IMR-90 (cell line): ENCODE results near the gene SOX5. TPM values are rescaled to one million over a fixed set of nuclear protein-coding genes. Genes with fewer than 3 reads are reported as not detected.

ENCODE experiments used
- ATAC-seq: fragments of 200-7000 bp; cut with Tn5 transposase; 2 replicates; pipeline ENCODE4 v1.9.1; 2020; ENCODE audit warnings: low read depth, mild to moderate bottlenecking, moderate library complexity
- BruUV-seq: library from RNA; stranded (reverse); fragments of 400-500 nt; replicated peaks from 2 replicates; lab custom pipeline; 2021; lab: Mats Ljungman, UMichigan
- CTCF ChIA-PET: fragments of 300-600 bp; formaldehyde crosslinking; extraction: SDS; loops from one replicate; lab custom pipeline; 2021; ENCODE audit warnings: antibody characterized with exemption; lab: Yijun Ruan, JAX
- POLR2A ChIA-PET: fragments of 300-600 bp; sonication (Branson Sonifier 250); formaldehyde crosslinking; loops from one replicate; lab custom pipeline; 2022; ENCODE audit warnings: antibody characterized with exemption; ENCODE audit not compliant: unreplicated experiment; lab: Charles Lee
- DNase-seq: peaks from one replicate; pipeline ENCODE4 v3.0.0; 2013
- H2AFZ ChIP-seq: replicated peaks from 2 replicates; pipeline ENCODE3; 2013; ENCODE audit warnings: low read length, mild to moderate bottlenecking; ENCODE audit not compliant: poor library complexity
- H2AK5ac ChIP-seq: 2 replicates; pipeline ENCODE4 v1.6.1; 2013; ENCODE audit warnings: low read depth, low read length, inconsistent platforms
- H2AK9ac ChIP-seq: replicated peaks from 2 replicates; pipeline ENCODE3; 2013; ENCODE audit warnings: mild to moderate bottlenecking, low read depth, low read length, moderate library complexity; ENCODE audit not compliant: poor library complexity
- H2BK120ac ChIP-seq: 2 replicates; pipeline ENCODE4 v1.6.1; 2013; ENCODE audit warnings: low read depth, low read length, inconsistent platforms
- H2BK15ac ChIP-seq: 3 replicates; pipeline ENCODE4 v1.6.1; 2013; ENCODE audit warnings: low read depth, low read length, inconsistent platforms
- H2BK20ac ChIP-seq: 2 replicates; pipeline ENCODE4 v1.6.1; 2013; ENCODE audit warnings: low read depth, mild to moderate bottlenecking, inconsistent platforms, low read length, moderate library complexity
- H2BK5ac ChIP-seq: 2 replicates; pipeline ENCODE4 v1.6.1; 2013; ENCODE audit warnings: mild to moderate bottlenecking, low read depth, low read length, inconsistent platforms; ENCODE audit not compliant: poor library complexity, severe bottlenecking
- H3K14ac ChIP-seq: replicated peaks from 2 replicates; pipeline ENCODE4 v1.6.1; 2013; ENCODE audit warnings: low read depth, low read length, inconsistent platforms
- H3K18ac ChIP-seq: 2 replicates; pipeline ENCODE4 v1.6.1; 2013; ENCODE audit warnings: low read depth, low read length, control low read depth
- H3K23ac ChIP-seq: 2 replicates; pipeline ENCODE4 v1.6.1; 2013; ENCODE audit warnings: low read depth, low read length, inconsistent platforms
- H3K27ac ChIP-seq: 2 replicates; pipeline ENCODE4 v1.5.1; 2013; ENCODE audit warnings: mild to moderate bottlenecking, control low read depth, low read length; ENCODE audit not compliant: insufficient read depth
- H3K27me3 ChIP-seq: 2 replicates; pipeline ENCODE4 v1.6.1; 2013; ENCODE audit warnings: low read length; ENCODE audit not compliant: control insufficient read depth, insufficient read depth
- H3K36me3 ChIP-seq: 2 replicates; pipeline ENCODE4 v1.6.1; 2013; ENCODE audit warnings: low read length, mixed read lengths; ENCODE audit not compliant: control insufficient read depth, insufficient read depth
- H3K4ac ChIP-seq: 2 replicates; pipeline ENCODE4 v1.6.1; 2013; ENCODE audit warnings: low read depth, low read length, inconsistent platforms
- H3K4me1 ChIP-seq: 2 replicates; pipeline ENCODE4 v1.6.1; 2013; ENCODE audit warnings: low read length, mixed read lengths; ENCODE audit not compliant: control insufficient read depth, insufficient read depth
- H3K4me2 ChIP-seq: 2 replicates; pipeline ENCODE4 v1.6.1; 2013; ENCODE audit warnings: low read depth, mild to moderate bottlenecking, control low read depth, low read length, moderate library complexity
- H3K4me3 ChIP-seq: 2 replicates; pipeline ENCODE4 v1.5.1; 2013; ENCODE audit warnings: low read depth, mild to moderate bottlenecking, control low read depth, low read length, moderate library complexity; ENCODE audit not compliant: insufficient read depth
- H3K56ac ChIP-seq: 2 replicates; pipeline ENCODE4 v1.6.1; 2013; ENCODE audit warnings: low read length, inconsistent platforms; ENCODE audit not compliant: insufficient read depth; ENCODE audit errors: extremely low read depth
- H3K79me1 ChIP-seq, 2 experiments: 2 replicates each; pipeline ENCODE4 v1.6.1; 2013; ENCODE audit warnings: low read length in 2 of 2, inconsistent platforms in 1 of 2, low read depth in 1 of 2
- H3K9ac ChIP-seq: 2 replicates; pipeline ENCODE4 v1.6.1; 2013; ENCODE audit warnings: low read depth, low read length, control low read depth
- H3K9me1 ChIP-seq: 2 replicates; pipeline ENCODE4 v1.6.1; 2013; ENCODE audit warnings: low read length, inconsistent platforms; ENCODE audit not compliant: insufficient read depth
- H3K9me3 ChIP-seq: 2 replicates; pipeline ENCODE4 v1.6.1; 2013; ENCODE audit warnings: low read length; ENCODE audit not compliant: control insufficient read depth, insufficient read depth
- H4K20me1 ChIP-seq: 2 replicates; pipeline ENCODE4 v1.6.1; 2013; ENCODE audit warnings: low read length, inconsistent platforms; ENCODE audit not compliant: insufficient read depth
- H4K5ac ChIP-seq: 2 replicates; pipeline ENCODE4 v1.6.1; 2013; ENCODE audit warnings: mild to moderate bottlenecking, low read depth, low read length, control low read depth
- H4K8ac ChIP-seq, 2 experiments: 2 replicates each; pipeline ENCODE4 v1.6.1; 2013; ENCODE audit warnings: low read depth in 2 of 2, low read length in 2 of 2, control low read depth in 1 of 2, inconsistent platforms in 1 of 2
- H4K91ac ChIP-seq: 2 replicates; pipeline ENCODE4 v1.6.1; 2013; ENCODE audit warnings: low read depth, low read length, inconsistent platforms; ENCODE audit not compliant: insufficient read depth
- BHLHE40 ChIP-seq: fragments of 150-350 bp; IDR thresholded peaks from 2 replicates; pipeline ENCODE4 v1.6.1; 2016; ENCODE audit warnings: mild to moderate bottlenecking, low read depth, low read length
- ELK1 ChIP-seq: fragments of 150-350 bp; IDR thresholded peaks from 2 replicates; pipeline ENCODE4 v1.6.1; 2016; ENCODE audit warnings: low read depth, mild to moderate bottlenecking, low read length, moderate library complexity, borderline replicate concordance
- FOS ChIP-seq: fragments of 150-350 bp; IDR thresholded peaks from 2 replicates; pipeline ENCODE4 v1.6.1; 2016; ENCODE audit warnings: low read depth, low read length
- MAZ ChIP-seq: IDR thresholded peaks from 2 replicates; pipeline ENCODE4 v1.6.1; 2012; ENCODE audit warnings: low read depth, mild to moderate bottlenecking, low read length, improper control_type of control experiment, moderate library complexity, borderline replicate concordance
- POLR2A ChIP-seq: IDR thresholded peaks from 2 replicates; pipeline ENCODE4 v1.6.1; 2012; ENCODE audit warnings: mild to moderate bottlenecking, low read depth, low read length
- RCOR1 ChIP-seq: IDR thresholded peaks from 2 replicates; pipeline ENCODE4 v1.6.1; 2012; ENCODE audit warnings: mild to moderate bottlenecking, low read length, improper control_type of control experiment; ENCODE audit not compliant: insufficient replicate concordance
- USF2 ChIP-seq: fragments of 150-350 bp; IDR thresholded peaks from 2 replicates; pipeline ENCODE4 v1.6.1; 2017; ENCODE audit warnings: mild to moderate bottlenecking, antibody characterized with exemption, low read length, low read depth
- WGBS, 2 experiments: methylation state at CpG; one replicate each; pipeline versions ENCODE4 v1.1.5 to v1.1.7; 2013; ENCODE audit warnings: missing lambda C conversion rate in 2 of 2; ENCODE audit not compliant: insufficient read length in 1 of 2; ENCODE audit errors: extremely low coverage in 2 of 2; 5-methylcytosine and 5-hydroxymethylcytosine counted together
- dilution Hi-C: fragments of 300-500 bp; cut with HindIII; formaldehyde crosslinking; loops from one replicate; pipeline ENCODE4 v1.14.3; 2018; ENCODE audit warnings: low sequenced_read_pairs; ENCODE audit not compliant: unreplicated experiment
- in situ Hi-C: fragments of 300-500 bp; cut with MboI; formaldehyde crosslinking; loops from 3 replicates; pipeline ENCODE4 v1.14.3; 2019; ENCODE audit warnings: low sequenced_read_pairs, inconsistent platforms, mixed read lengths
- intact Hi-C: fragments of 100-400 bp; cut with micrococcal nuclease; formaldehyde crosslinking; loops from 2 replicates; pipeline ENCODE4 v1.10.0; 2022
- polyA plus RNA-seq, 3 experiments: library from polyadenylated mRNA; depleted of rRNA; stranded (reverse); fragments of >200 nt; gene quantifications; 2 replicates each; pipeline ENCODE4 v1.2.3, GENCODE V29; 2012; ENCODE audit warnings: low replicate concordance in 1 of 3
- total RNA-seq: library from RNA; depleted of rRNA; stranded (reverse); fragments of >200 nt; gene quantifications from 2 replicates; pipeline ENCODE4 v1.2.3, GENCODE V29; 2012

Gene SOX5
- total and polyA plus RNA-seq, 2 of the 4 experiments (the other 2 are of a cell fraction): 1.1 to 13.1 TPM

- H3K18ac ChIP-seq: no peak overlapping the region
- H3K23ac ChIP-seq: no peak overlapping the region
- H2AFZ ChIP-seq: no peak overlapping the region
- H3K9ac ChIP-seq: no peak overlapping the region
- intact Hi-C loops (no loop called here), in situ Hi-C loops (no loop called here), dilution Hi-C loops (no loop called here)
- H3K4me1 ChIP-seq: no peaks in the 10 kb centered on the region
- no peak overlapping the region for H3K4ac ChIP-seq
- no peak overlapping the region for H3K4me2 ChIP-seq
- WGBS, 2 experiments: no CpG with 5 or more reads among the region's 4 CpGs
- no peak overlapping the region for H2AK5ac ChIP-seq
- no peaks in the 10 kb centered on the region for H3K9me3 ChIP-seq
- DNase-seq (peak; percentile 40), ATAC-seq (peak; percentile 14)
- H3K27me3 ChIP-seq: no peaks in the 10 kb centered on the region
- no peak overlapping the region for H2BK120ac ChIP-seq
- H4K5ac ChIP-seq: no peak overlapping the region
- no peaks in the 10 kb centered on the region for H3K79me1 ChIP-seq
- ChIA-PET CTCF (no interaction called here), POLR2A (no interaction called here)
- no peaks in the 10 kb centered on the region for H4K20me1 ChIP-seq
- no peaks in the 10 kb centered on the region for H3K36me3 ChIP-seq
- no TSS peak for BruUV-seq
- no peak for TF ChIP-seq ELK1
- TF ChIP-seq USF2: no peak
- TF ChIP-seq BHLHE40: no peak
- TF ChIP-seq POLR2A: no peak
- no peak for TF ChIP-seq MAZ
- TF ChIP-seq FOS: no peak
- no peak for TF ChIP-seq RCOR1
- H2BK15ac ChIP-seq: no peak overlapping the region
- H3K14ac ChIP-seq: no peak overlapping the region
- H4K8ac ChIP-seq: no peak overlapping the region
- no peak overlapping the region for H2AK9ac ChIP-seq
- no peak overlapping the region for H2BK5ac ChIP-seq
- no peak overlapping the region for H3K4me3 ChIP-seq
- no peaks in the 10 kb centered on the region for H3K9me1 ChIP-seq
- H2BK20ac ChIP-seq: no peak overlapping the region
- H3K27ac ChIP-seq: no peak overlapping the region
- H3K56ac ChIP-seq: no peak overlapping the region
- H4K91ac ChIP-seq: no peak overlapping the region
Observed at GRCh38 chr12:23611320-23611719, 338.1 kb downstream of the SOX5 start.
